ENCODE data around the gene VSIG10. TPM values are rescaled to one million over a fixed set of nuclear protein-coding genes. Genes with fewer than 3 reads are reported as not detected.

Gene VSIG10
- polyA plus RNA-seq, 1 donor (not counting 4 experiments of a cell fraction or from before 2014, with no cell fraction given): 11.4 TPM

DNA sequence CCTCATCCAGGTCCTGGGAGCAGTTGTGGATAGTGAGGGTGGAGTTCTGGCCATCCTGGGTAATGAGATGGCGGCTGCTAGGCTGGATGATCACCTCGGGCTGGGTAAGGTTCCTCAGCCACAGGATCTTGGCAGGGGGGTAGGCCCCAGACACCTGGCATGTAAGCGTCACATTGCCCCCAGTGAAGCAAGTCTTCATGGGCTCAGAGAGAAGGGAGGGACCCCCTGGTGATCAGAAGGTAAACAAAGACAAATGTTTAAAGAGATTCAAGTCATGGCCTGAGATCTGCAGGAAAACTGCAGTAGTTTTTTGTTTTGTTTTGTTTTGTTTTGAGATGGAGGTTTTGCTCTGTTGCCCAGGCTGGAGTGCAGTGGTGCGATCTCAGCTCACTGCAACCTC is 30.0 kb downstream of the VSIG10 start:
- H4K20me1 ChIP-seq (ENCODE audit: control insufficient read depth, extremely low read depth, insufficient read depth, low read length): no peaks in the 10 kb centered on the region
- no peaks in the 10 kb centered on the region for H3K9me3 ChIP-seq (ENCODE audit: control insufficient read depth, low read depth, low read length)
- no peak overlapping the region for H3K4me2 ChIP-seq (ENCODE audit: control insufficient read depth, extremely low read depth, insufficient read depth, low read depth, low read length)
- dilution Hi-C loops (cut with MboI; ENCODE audit: extremely low pct_ligation_motif_present, low sequenced_read_pairs): no loop called here
- H3K79me2 ChIP-seq (ENCODE audit: control insufficient read depth, insufficient read depth, low read length): no peaks in the 10 kb centered on the region
- no peaks in the 10 kb centered on the region for H3K9me1 ChIP-seq (ENCODE audit: control insufficient read depth, extremely low read depth, insufficient read depth, low read length)
- peaks cover 0 to 14% of the 10 kb centered on the region in 2 experiments for H3K36me3 ChIP-seq (ENCODE audit: control insufficient read depth in 2 of 2, extremely low read depth in 1 of 2, insufficient read depth in 2 of 2, low read length in 2 of 2)
- H3K27me3 ChIP-seq (ENCODE audit: control insufficient read depth, extremely low read depth, insufficient read depth, low read length): no peaks in the 10 kb centered on the region
- FAIRE-seq: no peak
- TF ChIP-seq, protein P1, sequence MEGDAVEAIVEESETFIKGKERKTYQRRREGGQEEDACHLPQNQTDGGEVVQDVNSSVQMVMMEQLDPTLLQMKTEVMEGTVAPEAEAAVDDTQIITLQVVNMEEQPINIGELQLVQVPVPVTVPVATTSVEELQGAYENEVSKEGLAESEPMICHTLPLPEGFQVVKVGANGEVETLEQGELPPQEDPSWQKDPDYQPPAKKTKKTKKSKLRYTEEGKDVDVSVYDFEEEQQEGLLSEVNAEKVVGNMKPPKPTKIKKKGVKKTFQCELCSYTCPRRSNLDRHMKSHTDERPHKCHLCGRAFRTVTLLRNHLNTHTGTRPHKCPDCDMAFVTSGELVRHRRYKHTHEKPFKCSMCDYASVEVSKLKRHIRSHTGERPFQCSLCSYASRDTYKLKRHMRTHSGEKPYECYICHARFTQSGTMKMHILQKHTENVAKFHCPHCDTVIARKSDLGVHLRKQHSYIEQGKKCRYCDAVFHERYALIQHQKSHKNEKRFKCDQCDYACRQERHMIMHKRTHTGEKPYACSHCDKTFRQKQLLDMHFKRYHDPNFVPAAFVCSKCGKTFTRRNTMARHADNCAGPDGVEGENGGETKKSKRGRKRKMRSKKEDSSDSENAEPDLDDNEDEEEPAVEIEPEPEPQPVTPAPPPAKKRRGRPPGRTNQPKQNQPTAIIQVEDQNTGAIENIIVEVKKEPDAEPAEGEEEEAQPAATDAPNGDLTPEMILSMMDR (optimal IDR thresholded peaks at IDR 0.05 in 1 of 3, IDR thresholded peaks at IDR 0.05 in 1 of 3, conservative IDR thresholded peaks at IDR 0.05 in 1 of 3; ENCODE audit: extremely low read depth in 1 of 3, insufficient read depth in 2 of 3, low read length in 3 of 3): no peak
- no peak for TF ChIP-seq EZH2 (IDR thresholded peaks at IDR 0.05; ENCODE audit: low read length)
- DNase-seq (ENCODE audit: low read depth, low spot score): no peak
- no peak overlapping the region for H3K4me3 ChIP-seq (ENCODE audit: control insufficient read depth in 2 of 3, extremely low read depth in 1 of 3, insufficient read depth in 2 of 3, low read depth in 1 of 3, low read length in 3 of 3)
- H3K9ac ChIP-seq (ENCODE audit: control insufficient read depth, extremely low read depth, insufficient read depth, low read length): no peak overlapping the region
- H3K27ac ChIP-seq (ENCODE audit: control insufficient read depth, insufficient read depth, low read length): no peak overlapping the region
- H3K4me1 ChIP-seq (ENCODE audit: control insufficient read depth, extremely low read depth, insufficient read depth, low read length): no peaks in the 10 kb centered on the region
- H2AFZ ChIP-seq (ENCODE audit: control insufficient read depth, low read length): no peak overlapping the region

DNA sequence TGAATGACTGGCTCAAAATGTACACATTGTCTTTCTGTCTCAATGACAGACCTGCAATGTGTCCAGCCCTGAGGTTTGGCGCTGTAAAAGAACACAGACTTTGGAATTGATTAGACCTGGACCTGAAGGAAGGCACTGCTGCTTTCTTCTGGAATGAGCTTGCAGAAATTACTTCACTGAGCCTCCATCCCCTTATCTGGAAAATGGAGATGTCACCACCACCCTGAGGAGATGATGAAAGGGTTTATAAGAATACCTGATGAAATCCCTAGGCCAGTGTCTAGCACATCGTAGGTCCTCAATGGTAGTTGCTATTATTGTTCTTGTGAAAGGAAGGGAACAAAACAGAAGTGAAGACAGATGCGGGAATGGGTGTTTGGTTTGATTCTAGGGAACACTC is 33.2 kb downstream of the VSIG10 start:
- no peaks in the 10 kb centered on the region for H4K20me1 ChIP-seq (ENCODE audit: control insufficient read depth, extremely low read depth, insufficient read depth, low read length)
- no peaks in the 10 kb centered on the region for H3K9me3 ChIP-seq (ENCODE audit: control insufficient read depth, low read depth, low read length)
- dilution Hi-C loops (cut with MboI; ENCODE audit: extremely low pct_ligation_motif_present, low sequenced_read_pairs): no loop called here
- no peaks in the 10 kb centered on the region for H3K27me3 ChIP-seq (ENCODE audit: control insufficient read depth, extremely low read depth, insufficient read depth, low read length)
- FAIRE-seq (no peak), DNase-seq (ENCODE audit: low read depth, low spot score) (no peak)
- TF ChIP-seq EZH2 (IDR thresholded peaks at IDR 0.05; ENCODE audit: low read length): no peak
- TF ChIP-seq, protein P1 (optimal IDR thresholded peaks at IDR 0.05 in 1 of 3, IDR thresholded peaks at IDR 0.05 in 1 of 3, conservative IDR thresholded peaks at IDR 0.05 in 1 of 3; ENCODE audit: extremely low read depth in 1 of 3, insufficient read depth in 2 of 3, low read length in 3 of 3): no peak
- H3K79me2 ChIP-seq (ENCODE audit: control insufficient read depth, insufficient read depth, low read length): no peaks in the 10 kb centered on the region
- no peak overlapping the region for H3K4me3 ChIP-seq (ENCODE audit: control insufficient read depth in 2 of 3, extremely low read depth in 1 of 3, insufficient read depth in 2 of 3, low read depth in 1 of 3, low read length in 3 of 3)
- no peaks in the 10 kb centered on the region for H3K9me1 ChIP-seq (ENCODE audit: control insufficient read depth, extremely low read depth, insufficient read depth, low read length)
- H2AFZ ChIP-seq (ENCODE audit: control insufficient read depth, low read length): no peak overlapping the region
- H3K27ac ChIP-seq (ENCODE audit: control insufficient read depth, insufficient read depth, low read length): no peak overlapping the region
- no peaks in the 10 kb centered on the region for H3K4me1 ChIP-seq (ENCODE audit: control insufficient read depth, extremely low read depth, insufficient read depth, low read length)
- peaks cover 0 to 14% of the 10 kb centered on the region in 2 experiments for H3K36me3 ChIP-seq (ENCODE audit: control insufficient read depth in 2 of 2, extremely low read depth in 1 of 2, insufficient read depth in 2 of 2, low read length in 2 of 2)
- no peak overlapping the region for H3K4me2 ChIP-seq (ENCODE audit: control insufficient read depth, extremely low read depth, insufficient read depth, low read depth, low read length)
- H3K9ac ChIP-seq (ENCODE audit: control insufficient read depth, extremely low read depth, insufficient read depth, low read length): no peak overlapping the region
